Astrocyte (in vitro differentiated cells and primary cell): ENCODE measurements around the gene AGRN.

Experiments
- CTCF ChIP-seq: IDR thresholded peaks from 2 replicates; pipeline ENCODE4 v1.5.1; 2011; ENCODE audit warnings: low read depth, mild to moderate bottlenecking, inconsistent platforms, low read length, moderate library complexity; ENCODE audit not compliant: insufficient read depth
- EZH2 ChIP-seq: IDR thresholded peaks from 2 replicates; pipeline ENCODE4 v1.6.1; 2012; ENCODE audit warnings: mild to moderate bottlenecking, low read length, inconsistent platforms; ENCODE audit not compliant: insufficient read depth

- no peak for TF ChIP-seq CTCF
- TF ChIP-seq EZH2: no peak
Observed at GRCh38 chr1:972726-973458, 47.0 kb upstream of the AGRN start.
